Stomach (tissue), 9 donors: ENCODE measurements around the gene SEC24D. TPM values are rescaled to one million over a fixed set of nuclear protein-coding genes. Genes with fewer than 3 reads are reported as not detected.
"Not testable (repeated sequence)": the region's sequence is repeated elsewhere in the genome, so short reads cannot be mapped to it uniquely, and the experiment has no call there.

Experiments
- DNase-seq, 2 donors: peaks; one replicate each; pipeline versions ENCODE4 v3.0.0 to v3.0.0-alpha.2; 2013 to 2019
- H3K27ac ChIP-seq, 5 donors: fragments of 200-600 bp in 4 of 5; sonication (generic) in 4 of 5; one replicate each; pipeline ENCODE4 v1.5.1; 2013 to 2019; ENCODE audit warnings: mild to moderate bottlenecking in 1 of 5, moderate library complexity in 1 of 5
- H3K27me3 ChIP-seq, 3 donors: fragments of 200-600 bp; sonication (generic); one replicate each; pipeline ENCODE4 v1.5.1; 2017 to 2019; ENCODE audit warnings: mixed run types in 1 of 3
- H3K36me3 ChIP-seq, 4 donors: fragments of 200-600 bp; sonication (generic); 1 replicate in 3 of 4; 2 replicates in 1 of 4; pipeline ENCODE4 v1.5.1; 2016 to 2019
- H3K4me1 ChIP-seq, 4 donors: fragments of 200-600 bp; sonication (generic); one replicate each; pipeline ENCODE4 v1.5.1; 2016 to 2019
- H3K4me3 ChIP-seq, 4 donors: fragments of 200-600 bp; sonication (generic) in 3 of 4; one replicate each; pipeline ENCODE4 v1.5.1; 2016 to 2019; ENCODE audit warnings: mild to moderate bottlenecking in 1 of 4
- H3K9me3 ChIP-seq, 4 donors: fragments of 200-600 bp; sonication (generic); one replicate each; pipeline ENCODE4 v1.5.1; 2016 to 2019
- CTCF ChIP-seq, 7 experiments: fragments of 450-650 bp in 4 of 7; fragments of 200-600 bp in 3 of 7; sonication (generic) in 3 of 7; IDR thresholded peaks; one replicate each; pipeline ENCODE4 v1.5.1; 2016 to 2019; ENCODE audit warnings: antibody characterized with exemption in 7 of 7, control low read depth in 2 of 7, mild to moderate bottlenecking in 1 of 7
- EP300 ChIP-seq: sonication (generic); formaldehyde crosslinking; IDR thresholded peaks from one replicate; pipeline ENCODE4 v1.6.1; 2017; ENCODE audit warnings: antibody characterized with exemption
- POLR2A ChIP-seq, 4 donors: fragments of 450-650 bp; IDR thresholded peaks; one replicate each; pipeline ENCODE4 v1.6.1; 2016; ENCODE audit warnings: antibody characterized with exemption in 4 of 4, control low read depth in 2 of 4, mild to moderate bottlenecking in 1 of 4, moderate library complexity in 1 of 4
- POLR2AphosphoS5 ChIP-seq, 3 donors: sonication (generic); formaldehyde crosslinking; IDR thresholded peaks; one replicate each; pipeline ENCODE4 v1.6.1; 2016; ENCODE audit warnings: antibody characterized with exemption in 3 of 3
- WGBS, 5 donors: extraction: QIAGEN DNeasy Blood & Tissue Kit in 3 of 5; methylation state at CpG; one replicate each; pipeline versions ENCODE4 v1.1.5 to v1.1.7; 2013 to 2018; 5-methylcytosine and 5-hydroxymethylcytosine counted together
- intact Hi-C: fragments of 100-400 bp; cut with DNase I; formaldehyde crosslinking; loops from one replicate; pipeline ENCODE4 v1.15.1; 2023; ENCODE audit warnings: low total_unique reads
- polyA plus RNA-seq, 3 donors: library from polyadenylated mRNA; stranded (reverse); fragments of 200-250 nt; gene quantifications; one replicate each; pipeline ENCODE4 v1.2.3, GENCODE V29; 2013
- total RNA-seq, 5 donors: library from RNA; depleted of rRNA; stranded (reverse); fragments of >200 nt; gene quantifications; one replicate each; pipeline versions ENCODE4 v1.1.0 to v1.2.3, GENCODE V29; 2014 to 2016
- donor health status: healthy with polysubstance abuse.
- donor health status: Bipolar disorder and iron deficiency.
- donor health status: healthy.

The SEC24D gene
- total and polyA plus RNA-seq, 8 donors = 6.7 to 132 (median 29.0) TPM

- WGBS, 5 donors = 85 to 92% (median 90%) methylated on average over 9 of the region's 9 CpGs
- intact Hi-C loops = no loop called here
- Histone ChIP-seq H3K4me1 (peaks cover 0 to 8% (median 3%) of the 10 kb centered on the region in 4 donors), H3K9me3 (no peaks in the 10 kb centered on the region), H3K36me3 (peaks cover 48 to 100% (median 96%) of the 10 kb centered on the region in 4 donors), H3K4me3 (no peak overlapping the region), H3K27me3 (no peaks in the 10 kb centered on the region), H3K27ac (no peak overlapping the region)
- no peak for DNase-seq
- TF ChIP-seq POLR2A (IDR thresholded peaks at IDR 0.05) = no peak
- TF ChIP-seq EP300 = no peak
- no peak for TF ChIP-seq CTCF (IDR thresholded peaks at IDR 0.05)
- no peak for TF ChIP-seq POLR2AphosphoS5 (IDR thresholded peaks at IDR 0.05)
Measured at GRCh38 chr4:118799231-118799942, 36.5 kb downstream of the SEC24D start.

- DNase-seq = no peak
- WGBS, 5 donors = 91 to 98% (median 97%) methylated on average over 3 of the region's 3 CpGs
Measured at GRCh38 chr4:118798658-118799057, 37.3 kb downstream of the SEC24D start.

GRCh38 chr4:118797558-118798142, 38.3 kb downstream of the SEC24D start:
- Histone ChIP-seq H3K4me3 (no peak overlapping the region), H3K27ac (no peak overlapping the region), H3K4me1 (peaks cover 0 to 5% (median 0%) of the 10 kb centered on the region in 4 donors), H3K36me3 (peaks cover 43 to 92% (median 90%) of the 10 kb centered on the region in 4 donors), H3K27me3 (no peaks in the 10 kb centered on the region), H3K9me3 (no peaks in the 10 kb centered on the region)
- intact Hi-C loops = no loop called here
- TF ChIP-seq CTCF (IDR thresholded peaks at IDR 0.05) (no peak), EP300 (no peak), POLR2AphosphoS5 (IDR thresholded peaks at IDR 0.05) (no peak), POLR2A (IDR thresholded peaks at IDR 0.05) (no peak)
- 83 to 88% (median 83%) methylated on average over 3 of the region's 3 CpGs for WGBS, 5 donors
- no peak for DNase-seq

More at GRCh38 chr4:118798658-118799057, 37.3 kb downstream of the SEC24D start:
- Histone ChIP-seq H3K36me3 (peaks cover 47 to 100% (median 95%) of the 10 kb centered on the region in 4 donors), H3K4me3 (no peak overlapping the region), H3K9me3 (no peaks in the 10 kb centered on the region), H3K27ac (no peak overlapping the region), H3K27me3 (no peaks in the 10 kb centered on the region), H3K4me1 (peaks cover 0 to 5% (median 2%) of the 10 kb centered on the region in 4 donors)
- intact Hi-C loops = no loop called here
- TF ChIP-seq CTCF (IDR thresholded peaks at IDR 0.05) = no peak

- DNase-seq, H3K27ac ChIP-seq, intact Hi-C loops, H3K27me3 ChIP-seq, H3K4me1 ChIP-seq, H3K4me3 ChIP-seq, H3K9me3 ChIP-seq: not testable (repeated sequence)
- H3K36me3 ChIP-seq = peaks cover 14 to 63% (median 56%) of the 10 kb centered on the region in 4 donors
- 80 to 95% (median 89%) methylated on average over 17 to 48 of the region's 58 CpGs for WGBS, 5 donors
Measured at GRCh38 chr4:118791690-118792446, 44.1 kb downstream of the SEC24D start.
